ENCODE measurements around the gene CACNA2D3. TPM values are rescaled to one million over a fixed set of nuclear protein-coding genes. Genes with fewer than 3 reads are reported as not detected.

CACNA2D3 gene
- total RNA-seq, 4 donors from 2014 or later: 0.83 to 5.0 (median 2.5) TPM

GRCh38 chr3:54563501-54564200, 441.3 kb downstream of the CACNA2D3 start:
- Histone ChIP-seq H3K36me3 (no peaks in the 10 kb centered on the region), H3K27me3 (no peaks in the 10 kb centered on the region), H3K4me1 (no peaks in the 10 kb centered on the region), H3K27ac (no peak overlapping the region), H3K9me3 (no peaks in the 10 kb centered on the region), H3K4me3 (no peak overlapping the region)
- intact Hi-C loops (cut with DNase I; ENCODE audit: low total_unique reads): no loop called here
- TF ChIP-seq POLR2A (IDR thresholded peaks at IDR 0.05): no peak
- no peak for TF ChIP-seq CTCF (IDR thresholded peaks at IDR 0.05)
- no peak for DNase-seq

- no peak for DNase-seq
- no peak overlapping the region for H3K4me3 ChIP-seq
- H3K27ac ChIP-seq: no peak overlapping the region
- intact Hi-C loops (cut with DNase I; ENCODE audit: low total_unique reads): no loop called here
- no peaks in the 10 kb centered on the region for H3K27me3 ChIP-seq
- no peaks in the 10 kb centered on the region for H3K36me3 ChIP-seq
- H3K9me3 ChIP-seq: no peaks in the 10 kb centered on the region
- H3K4me1 ChIP-seq: no peaks in the 10 kb centered on the region
- no peak for TF ChIP-seq CTCF (IDR thresholded peaks at IDR 0.05)
- TF ChIP-seq POLR2A (IDR thresholded peaks at IDR 0.05): no peak
These were observed 442.1 kb downstream of the CACNA2D3 start for GRCh38 chr3:54564374-54564925.

GRCh38 chr3:54565956-54566355, 443.6 kb downstream of the CACNA2D3 start:
- H3K27me3 ChIP-seq: no peaks in the 10 kb centered on the region
- no peaks in the 10 kb centered on the region for H3K4me1 ChIP-seq
- no peak overlapping the region for H3K4me3 ChIP-seq
- DNase-seq: no peak
- H3K36me3 ChIP-seq: no peaks in the 10 kb centered on the region
- no peak overlapping the region for H3K27ac ChIP-seq
- no peak for TF ChIP-seq CTCF (IDR thresholded peaks at IDR 0.05)
- TF ChIP-seq POLR2A (IDR thresholded peaks at IDR 0.05): no peak
- intact Hi-C loops (cut with DNase I; ENCODE audit: low total_unique reads): no loop called here
- no peaks in the 10 kb centered on the region for H3K9me3 ChIP-seq

GRCh38 chr3:54567949-54568348, 445.6 kb downstream of the CACNA2D3 start:
- Histone ChIP-seq H3K9me3 (no peaks in the 10 kb centered on the region), H3K4me1 (no peaks in the 10 kb centered on the region), H3K36me3 (no peaks in the 10 kb centered on the region), H3K27me3 (no peaks in the 10 kb centered on the region), H3K4me3 (no peak overlapping the region), H3K27ac (no peak overlapping the region)
- DNase-seq: no peak
- TF ChIP-seq CTCF (IDR thresholded peaks at IDR 0.05) (no peak), POLR2A (IDR thresholded peaks at IDR 0.05) (no peak)
- intact Hi-C loops (cut with DNase I; ENCODE audit: low total_unique reads): no loop called here

DNA sequence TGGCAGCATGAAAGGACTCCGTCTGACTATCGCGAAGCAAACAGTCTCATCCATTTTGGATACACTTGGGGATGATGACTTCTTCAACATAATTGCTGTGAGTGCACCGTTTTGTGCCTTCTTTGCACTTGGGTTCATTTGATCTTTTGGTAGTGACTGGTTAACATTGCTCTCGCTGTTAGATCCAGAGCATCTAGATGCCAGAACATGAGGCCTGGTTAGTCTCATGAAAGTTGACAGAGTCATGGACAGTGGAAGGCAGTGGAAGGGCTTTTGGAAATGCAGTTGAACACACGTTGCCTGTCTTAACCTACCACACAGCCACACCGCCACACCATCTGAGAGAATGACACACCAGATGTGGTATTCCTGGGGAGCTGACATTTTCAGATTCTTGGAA, 447.7 kb downstream of the CACNA2D3 start:
- Histone ChIP-seq H3K36me3 (no peaks in the 10 kb centered on the region), H3K27me3 (no peaks in the 10 kb centered on the region), H3K9me3 (no peaks in the 10 kb centered on the region), H3K27ac (no peak overlapping the region), H3K4me1 (no peaks in the 10 kb centered on the region), H3K4me3 (no peak overlapping the region)
- no peak for TF ChIP-seq CTCF (IDR thresholded peaks at IDR 0.05)
- TF ChIP-seq POLR2A (IDR thresholded peaks at IDR 0.05): no peak
- DNase-seq: no peak
- intact Hi-C loops (cut with DNase I; ENCODE audit: low total_unique reads): no loop called here

Data from uterus (tissue), 4 donors.